Left lung (tissue), 10 donors: ENCODE measurements around the gene CDK6. TPM values are rescaled to one million over a fixed set of nuclear protein-coding genes. Genes with fewer than 3 reads are reported as not detected.

ENCODE experiments used
- ATAC-seq: fragments of 200-7000 bp; cut with Tn5 transposase; one replicate; pipeline ENCODE4 v1.9.1; 2020; ENCODE audit warnings: moderate library complexity
- DNase-seq, 4 donors: peaks; one replicate each; pipeline ENCODE4 v3.0.0-alpha.2; 2013 to 2020
- H3K27ac ChIP-seq, 2 donors: fragments of 200-600 bp; sonication (generic) in 1 of 2; one replicate each; pipeline versions ENCODE4 v1.5.0 to v1.8.0; 2020 to 2021
- H3K27me3 ChIP-seq, 2 donors: fragments of 200-600 bp; sonication (generic) in 1 of 2; one replicate each; pipeline versions ENCODE4 v1.5.0 to v1.8.0; 2020 to 2021
- H3K36me3 ChIP-seq, 2 donors: fragments of 200-600 bp; sonication (generic) in 1 of 2; one replicate each; pipeline versions ENCODE4 v1.5.0 to v1.8.0; 2020 to 2021
- H3K4me1 ChIP-seq, 2 donors: fragments of 200-600 bp; one replicate each; pipeline ENCODE4 v1.8.0; 2021
- H3K4me3 ChIP-seq, 2 donors: fragments of 200-600 bp; sonication (generic) in 1 of 2; one replicate each; pipeline versions ENCODE4 v1.5.0 to v1.8.0; 2020 to 2021; ENCODE audit warnings: mild to moderate bottlenecking in 1 of 2
- H3K9me3 ChIP-seq, 2 donors: fragments of 200-600 bp; sonication (generic) in 1 of 2; one replicate each; pipeline versions ENCODE4 v1.5.0 to v1.8.0; 2020 to 2021
- CTCF ChIP-seq, 2 donors: fragments of 200-600 bp; sonication (generic) in 1 of 2; IDR thresholded peaks; one replicate each; pipeline versions ENCODE4 v1.5.0 to v1.8.0; 2021; ENCODE audit warnings: antibody characterized with exemption in 2 of 2
- intact Hi-C, 2 donors: fragments of 100-400 bp; cut with DNase I; formaldehyde crosslinking; loops; one replicate each; pipeline versions ENCODE4 v1.11.2 to v1.14.2; 2022
- polyA plus RNA-seq, 6 donors: library from polyadenylated mRNA; unstranded; fragments of 120-200 nt; gene quantifications; one replicate each; pipeline ENCODE4 v1.2.1, GENCODE V29; 2013; ENCODE audit not compliant: insufficient read length in 6 of 6
- total RNA-seq, 2 donors: library from RNA; stranded (reverse); fragmentation: NEBNext Ultra II Directional; extraction: Animal tissue kit (Norgen Biotek cat#: 25700); gene quantifications; one replicate each; pipeline ENCODE4 v1.2.1, GENCODE V29; 2021
- donor health status: DM: no; HTN: yes; CAD: no.
- donor health status: DM: no; HTN: no; CAD: no.

The CDK6 gene
- total and polyA plus RNA-seq, 8 donors = 20.3 to 52.2 (median 43.7) TPM

GRCh38 chr7:92621026-92621540, 215.3 kb downstream of the CDK6 start:
- Histone ChIP-seq H3K27ac (peak overlapping the region; percentile 28 to 31), H3K36me3 (peaks cover 0 to 7% of the 10 kb centered on the region in 2 donors), H3K27me3 (no peaks in the 10 kb centered on the region), H3K4me3 (no peak overlapping the region), H3K4me1 (peaks cover 0 to 21% of the 10 kb centered on the region in 2 donors), H3K9me3 (no peaks in the 10 kb centered on the region)
- intact Hi-C loops = loop anchor here in 1 of 2 donors (5.0 kb wide), 1 partner anchor 211 kb away; no protein-coding TSS in a partner anchor
- DNase-seq (peak in 3 of 4 donors; percentile 71 to 89 (median 72)), ATAC-seq (peak; percentile 96)
- peak; percentile 58 to 61 for TF ChIP-seq CTCF (IDR thresholded peaks at IDR 0.05)

GRCh38 chr7:92615861-92616260, 220.5 kb downstream of the CDK6 start:
- intact Hi-C loops = loop anchor here in 1 of 2 donors (10.0 kb wide), 1 partner anchor 429 kb away; no protein-coding TSS in a partner anchor
- TF ChIP-seq CTCF (IDR thresholded peaks at IDR 0.05) = no peak
- ATAC-seq = no peak
- no peaks in the 10 kb centered on the region for H3K27me3 ChIP-seq
- H3K4me1 ChIP-seq = peaks cover 0 to 2% of the 10 kb centered on the region in 2 donors
- H3K9me3 ChIP-seq = no peaks in the 10 kb centered on the region
- peaks cover 0 to 10% of the 10 kb centered on the region in 2 donors for H3K36me3 ChIP-seq
- DNase-seq = no peak
- H3K27ac ChIP-seq = no peak overlapping the region
- no peak overlapping the region for H3K4me3 ChIP-seq

DNA sequence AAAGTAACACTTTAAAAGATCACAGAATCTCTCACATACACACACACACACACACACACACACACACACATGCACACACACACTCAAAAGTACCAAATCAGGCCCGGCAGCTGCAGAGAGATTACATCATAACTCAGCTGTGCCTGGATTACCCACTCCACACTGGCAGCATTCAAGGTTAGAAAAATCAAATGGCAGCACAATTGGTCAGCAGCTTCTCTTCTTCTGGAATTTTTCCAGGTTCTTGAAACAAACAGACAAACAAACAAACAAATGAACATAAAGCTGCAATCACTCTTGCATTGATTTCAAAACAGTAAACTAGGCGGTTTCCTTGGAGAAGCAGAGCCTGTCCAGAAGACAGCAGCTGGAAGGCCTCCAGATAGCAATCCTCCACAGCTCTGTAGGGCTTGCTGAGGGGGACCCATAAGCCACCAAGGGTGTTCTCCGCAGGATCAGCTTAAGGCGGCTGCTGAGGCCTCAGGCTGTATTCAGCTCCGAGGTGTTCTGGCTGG, 221.7 kb downstream of the CDK6 start:
- no peak for TF ChIP-seq CTCF (IDR thresholded peaks at IDR 0.05)
- no peaks in the 10 kb centered on the region for H3K9me3 ChIP-seq
- H3K36me3 ChIP-seq = peaks cover 0 to 10% of the 10 kb centered on the region in 2 donors
- H3K27ac ChIP-seq = no peak overlapping the region
- intact Hi-C loops = loop anchor here in 1 of 2 donors (10.0 kb wide), 1 partner anchor 430 kb away; no protein-coding TSS in a partner anchor
- peak; percentile 62 for ATAC-seq
- no peak overlapping the region for H3K4me3 ChIP-seq
- no peaks in the 10 kb centered on the region for H3K4me1 ChIP-seq
- no peaks in the 10 kb centered on the region for H3K27me3 ChIP-seq
- DNase-seq = peak in 2 of 4 donors; percentile 70 to 85

DNA sequence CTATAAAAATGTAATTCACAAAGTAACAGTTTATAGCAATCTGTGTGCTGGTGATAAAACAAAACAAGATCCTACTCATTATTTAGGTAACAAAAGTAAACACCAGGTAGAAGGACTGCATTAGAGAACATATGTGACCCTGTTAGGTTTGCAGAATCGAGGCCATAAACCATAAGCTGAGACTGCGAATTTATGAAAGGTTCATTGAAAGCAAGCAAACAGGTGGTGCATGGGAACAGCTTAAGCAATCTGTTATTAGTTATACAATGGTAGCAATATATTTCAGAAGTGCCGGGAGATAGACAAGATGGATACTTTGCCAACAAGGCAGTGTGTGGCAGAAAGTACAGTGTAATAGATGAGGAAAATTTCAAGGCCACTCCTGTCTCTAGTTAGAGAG, 222.7 kb downstream of the CDK6 start:
- DNase-seq (no peak), ATAC-seq (no peak)
- TF ChIP-seq CTCF (IDR thresholded peaks at IDR 0.05) = no peak
- intact Hi-C loops = loop anchor here in 1 of 2 donors (10.0 kb wide), 1 partner anchor 431 kb away; no protein-coding TSS in a partner anchor
- Histone ChIP-seq H3K4me3 (no peak overlapping the region), H3K4me1 (no peaks in the 10 kb centered on the region), H3K36me3 (peaks cover 0 to 10% of the 10 kb centered on the region in 2 donors), H3K27ac (no peak overlapping the region), H3K9me3 (no peaks in the 10 kb centered on the region), H3K27me3 (no peaks in the 10 kb centered on the region)

DNA sequence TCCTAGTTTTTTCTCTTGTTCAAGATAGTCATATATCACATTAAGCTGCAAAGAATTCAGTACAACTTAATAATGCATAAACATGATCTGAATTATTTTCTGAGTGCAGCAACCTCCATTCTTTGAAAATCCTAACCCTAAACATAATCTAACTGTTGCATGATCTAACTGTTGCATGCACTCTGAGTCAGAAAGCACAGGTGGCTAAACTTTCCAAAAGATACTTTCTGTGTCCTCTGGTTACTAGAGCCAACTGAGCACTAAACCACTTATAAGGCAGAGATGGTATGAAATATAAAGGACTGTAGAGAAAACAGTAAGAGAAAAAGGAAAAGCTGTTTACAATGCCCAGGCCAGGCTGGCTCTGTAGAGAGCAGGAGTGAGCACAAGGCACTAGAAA, 223.2 kb downstream of the CDK6 start:
- no peak for TF ChIP-seq CTCF (IDR thresholded peaks at IDR 0.05)
- H3K9me3 ChIP-seq = no peaks in the 10 kb centered on the region
- DNase-seq (no peak), ATAC-seq (no peak)
- H3K4me3 ChIP-seq = no peak overlapping the region
- peaks cover 0 to 10% of the 10 kb centered on the region in 2 donors for H3K36me3 ChIP-seq
- intact Hi-C loops = loop anchor here in 1 of 2 donors (10.0 kb wide), 1 partner anchor 432 kb away; no protein-coding TSS in a partner anchor
- H3K27me3 ChIP-seq = no peaks in the 10 kb centered on the region
- no peaks in the 10 kb centered on the region for H3K4me1 ChIP-seq
- no peak overlapping the region for H3K27ac ChIP-seq
